ENCODE data around the gene DPCD.

The DPCD gene

GRCh38 chr10:101658975-101659374 lies 70.9 kb downstream of the DPCD start:
- Histone ChIP-seq H3K36me3 (ENCODE audit: insufficient read depth, low read length) (no peaks in the 10 kb centered on the region), H3K9ac (ENCODE audit: insufficient read length) (no peak overlapping the region), H3K9me3 (ENCODE audit: low read depth, low read length) (no peaks in the 10 kb centered on the region), H3K27ac (no peak overlapping the region), H3K4me3 (no peak overlapping the region)
- DNase-seq (ENCODE audit: low read depth, low spot score), result no peak
- TF ChIP-seq FOXP2 (optimal IDR thresholded peaks at IDR 0.05; ENCODE audit: control extremely low read depth, extremely low read length, insufficient read depth) (no peak), EZH2 (IDR thresholded peaks at IDR 0.05) (no peak), POLR2AphosphoS5 (IDR thresholded peaks at IDR 0.05; ENCODE audit: borderline replicate concordance, low read depth, low read length) (no peak)

All from SK-N-MC (cell line).